GM21737 (cell line): ENCODE data around the gene LMNB1.

Experiments
- ATAC-seq: cut with Tn5 transposase; IDR thresholded peaks from one replicate; pipeline ENCODE4 v1.9.1; 2021; ENCODE audit warnings: mild to moderate bottlenecking, moderate library complexity; ENCODE audit not compliant: unreplicated experiment

Gene LMNB1

DNA sequence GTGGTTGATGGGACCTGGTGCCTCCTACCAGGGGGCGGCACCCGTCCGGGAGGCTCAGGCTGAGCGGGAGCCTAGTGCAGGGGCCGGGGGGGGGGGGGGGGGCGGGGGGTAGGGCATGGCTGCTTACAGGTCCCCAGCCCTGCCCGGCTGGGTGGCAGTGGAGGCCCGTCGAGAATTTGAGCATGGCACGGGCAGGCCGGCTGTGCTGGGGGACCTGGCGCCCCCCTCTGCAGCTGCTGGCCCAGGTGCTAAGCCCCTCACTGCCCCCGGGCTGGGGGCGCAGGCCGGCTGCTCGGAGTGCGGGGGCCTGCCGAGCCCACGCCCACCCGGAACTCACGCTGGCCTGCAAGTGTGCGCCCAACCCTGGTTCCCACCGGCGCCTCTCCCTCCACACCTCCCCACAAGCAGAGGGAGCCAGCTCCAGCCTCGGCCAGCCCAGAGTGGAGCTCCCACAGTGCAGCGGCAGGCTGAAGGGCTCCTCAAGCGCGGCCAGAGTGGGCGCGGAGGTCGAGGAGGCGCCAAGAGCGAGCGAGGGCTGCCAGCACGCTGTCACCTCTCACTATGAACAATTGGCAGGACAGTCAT lies 77.7 kb downstream of the LMNB1 start:
- ATAC-seq = no peak

DNA sequence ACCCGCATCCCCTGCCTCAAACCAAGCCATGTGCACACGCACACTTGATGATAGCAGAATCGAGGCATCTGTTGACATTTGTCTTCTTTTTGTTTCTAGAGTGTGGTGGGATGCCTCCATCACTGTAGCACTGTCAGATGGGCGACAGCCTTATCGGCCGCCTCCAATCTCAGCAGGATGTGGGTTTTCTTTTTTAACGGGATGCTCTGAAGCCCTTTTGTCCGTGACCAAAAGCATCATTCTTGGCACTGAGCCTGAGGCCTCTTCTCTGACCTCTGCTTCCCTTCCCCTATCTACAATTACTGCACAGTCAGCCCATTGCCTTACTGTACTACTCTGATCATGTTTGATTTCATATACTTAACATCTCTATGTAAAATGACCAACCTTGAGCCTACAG lies 78.3 kb downstream of the LMNB1 start:
- no peak for ATAC-seq

DNA sequence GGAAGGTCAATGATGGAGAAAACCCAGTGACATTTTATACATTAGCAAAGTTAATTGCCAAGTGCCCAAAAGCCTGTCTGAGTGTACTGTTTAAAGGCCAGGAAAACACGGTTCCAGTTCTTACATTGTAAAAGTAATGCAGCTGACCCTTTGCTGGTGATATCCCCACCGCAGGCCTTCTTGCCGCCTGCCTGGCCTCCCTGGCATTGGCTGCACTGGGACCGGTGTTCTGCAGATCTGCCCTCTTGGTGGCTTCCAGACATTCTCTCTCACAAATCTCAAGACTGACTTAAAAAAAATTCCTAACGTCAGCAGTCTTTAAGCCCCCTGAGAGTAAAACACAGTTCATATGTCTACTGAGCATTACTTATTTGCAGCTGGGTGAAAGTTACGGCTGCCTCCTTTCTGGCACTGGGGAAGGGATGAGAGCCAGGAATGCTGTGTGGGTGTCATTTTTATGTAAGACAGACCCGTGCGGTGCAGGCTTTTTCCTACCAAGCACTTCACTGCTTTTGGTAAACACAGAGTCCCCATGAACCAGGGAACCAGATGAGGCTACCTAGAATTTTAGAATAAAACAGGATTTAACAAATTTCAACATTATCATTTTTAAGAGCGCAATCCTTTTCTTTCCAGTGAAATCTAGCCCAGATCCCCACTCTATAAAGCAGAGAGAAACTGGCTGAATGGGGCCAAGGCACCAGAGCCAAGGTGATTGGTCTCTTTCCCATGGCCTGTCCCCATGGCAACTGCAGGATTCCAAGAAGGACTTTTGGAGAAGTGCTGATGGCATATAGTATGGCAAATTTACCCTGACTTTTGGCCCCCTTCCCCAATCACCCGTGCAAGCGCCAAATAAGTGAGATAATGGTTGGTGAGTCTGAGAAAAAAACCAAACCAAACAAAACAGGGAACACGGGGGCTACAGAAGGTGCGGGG lies 80.8 kb downstream of the LMNB1 start:
- ATAC-seq = no peak

DNA sequence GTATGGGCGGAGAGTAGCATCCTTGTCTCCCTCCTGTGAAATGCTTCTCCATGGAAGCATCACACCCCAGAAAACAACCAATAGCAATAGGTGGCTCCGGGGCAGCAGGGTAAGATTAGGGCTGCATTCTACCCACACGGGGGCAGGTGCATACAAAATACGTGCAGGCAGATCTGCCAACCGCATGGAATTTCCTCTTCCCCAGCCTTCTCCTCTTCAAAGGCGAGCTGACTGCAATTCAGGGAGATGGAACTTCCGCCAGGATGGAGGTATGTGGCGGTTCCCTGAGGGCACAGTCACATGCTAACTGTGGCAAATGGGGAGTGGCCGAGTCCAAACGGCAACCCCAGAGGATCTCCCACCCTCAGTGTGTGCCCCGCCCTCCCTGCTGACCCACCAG lies 81.5 kb downstream of the LMNB1 start:
- ATAC-seq = no peak

DNA sequence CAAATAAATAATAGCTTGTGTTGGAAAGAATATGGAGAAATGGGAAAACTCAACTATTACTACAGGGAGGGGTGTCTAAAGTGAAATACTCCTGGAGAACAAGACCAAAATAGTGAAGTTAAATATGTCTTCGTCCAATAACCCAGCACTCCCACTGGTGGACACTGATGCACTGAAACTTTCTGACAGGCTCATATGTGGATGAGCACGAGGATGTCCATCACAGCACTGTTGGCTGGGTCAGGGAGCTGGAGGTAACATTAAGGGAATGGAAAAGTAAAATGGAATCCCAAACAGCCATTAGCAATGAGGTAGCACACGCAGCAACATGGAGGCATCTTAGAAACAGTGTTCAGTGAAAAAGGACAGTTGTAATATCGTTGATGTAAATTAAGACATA lies 86.5 kb downstream of the LMNB1 start:
- ATAC-seq = no peak

DNA sequence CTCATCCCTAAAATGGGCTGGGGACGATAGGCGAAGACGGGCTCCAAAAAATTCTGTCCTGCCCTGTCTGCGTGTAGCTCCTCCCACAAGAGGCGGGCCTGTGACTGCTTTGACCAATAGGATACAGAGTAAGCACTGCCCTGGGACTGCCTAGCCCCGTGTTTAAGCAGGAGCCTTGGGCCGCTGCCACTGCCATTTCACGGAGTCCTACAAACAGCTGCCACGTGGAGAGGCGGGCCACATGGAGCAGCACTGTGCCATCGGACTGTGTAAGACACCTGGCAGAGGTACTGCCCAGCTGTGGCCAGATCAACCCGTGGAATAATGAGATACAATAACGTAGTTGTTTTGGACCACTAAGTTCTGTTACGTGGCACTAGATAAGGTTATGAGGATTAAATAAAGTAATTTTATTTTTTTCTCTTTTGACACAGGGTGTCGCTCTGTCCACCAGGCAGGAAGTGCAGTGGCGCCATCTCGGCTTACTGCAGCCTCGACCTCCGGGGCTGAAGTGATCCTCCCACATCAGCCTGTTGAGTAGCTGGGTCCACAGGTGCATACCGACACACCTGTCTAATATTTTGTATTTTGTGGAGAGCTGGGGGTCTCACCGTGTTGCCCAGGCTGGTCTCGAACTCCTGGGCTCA lies 87.2 kb downstream of the LMNB1 start:
- no peak for ATAC-seq

DNA sequence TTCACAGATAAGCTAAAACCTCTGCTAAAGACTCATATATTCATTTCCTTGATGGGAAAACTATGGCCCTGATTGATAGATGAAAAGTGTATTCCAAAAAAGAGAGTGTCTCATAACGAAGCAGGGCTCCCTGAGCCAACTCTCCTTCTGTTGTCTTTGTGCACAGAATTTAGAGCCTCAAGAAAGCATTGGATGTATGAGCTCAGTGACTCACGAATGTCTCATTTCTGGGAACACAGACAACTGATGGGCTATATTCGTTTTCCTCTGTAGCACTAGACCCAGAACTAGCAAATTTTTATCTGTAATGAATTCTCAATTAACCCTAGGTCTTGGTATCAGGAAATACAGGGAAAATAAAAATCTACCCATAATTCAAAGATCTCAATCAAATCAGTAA lies 88.4 kb downstream of the LMNB1 start:
- ATAC-seq = no peak

DNA sequence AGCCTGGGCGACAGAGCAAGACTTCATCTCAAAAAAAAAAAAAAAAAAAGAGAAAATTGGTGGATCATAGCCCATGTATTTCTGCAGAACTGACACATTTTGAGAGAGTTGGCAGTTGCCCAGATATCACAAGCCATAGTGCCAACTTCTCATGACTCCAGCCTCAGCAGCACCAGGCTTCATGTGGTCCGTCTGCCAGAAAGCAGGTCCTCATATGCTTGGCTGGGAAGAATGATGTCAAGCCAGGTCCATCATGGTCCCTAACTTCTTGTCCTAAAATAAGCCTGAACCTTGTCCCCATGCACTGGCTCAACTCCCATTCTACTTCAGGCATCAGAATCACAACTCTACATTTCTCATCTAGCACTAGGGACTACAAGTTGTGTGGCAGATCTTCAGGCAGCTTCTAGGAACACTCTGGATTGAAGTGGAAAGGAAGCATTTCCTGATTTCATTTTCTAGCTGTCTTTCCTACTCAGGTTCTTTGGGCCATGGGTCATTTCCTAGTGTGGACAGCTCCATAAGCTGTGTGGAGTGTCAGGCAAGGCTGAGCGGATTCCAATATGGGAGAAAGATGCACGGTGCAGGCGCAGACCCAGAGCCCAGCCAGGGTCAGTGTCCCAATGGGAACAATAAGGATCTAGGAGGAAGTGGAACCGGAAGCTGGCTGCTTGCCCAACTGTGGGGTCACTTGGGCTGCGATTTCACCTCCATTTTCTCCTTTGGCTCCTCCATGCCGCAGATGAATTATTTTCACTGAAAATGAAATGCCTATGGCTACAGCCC lies 90.1 kb downstream of the LMNB1 start:
- ATAC-seq = no peak

DNA sequence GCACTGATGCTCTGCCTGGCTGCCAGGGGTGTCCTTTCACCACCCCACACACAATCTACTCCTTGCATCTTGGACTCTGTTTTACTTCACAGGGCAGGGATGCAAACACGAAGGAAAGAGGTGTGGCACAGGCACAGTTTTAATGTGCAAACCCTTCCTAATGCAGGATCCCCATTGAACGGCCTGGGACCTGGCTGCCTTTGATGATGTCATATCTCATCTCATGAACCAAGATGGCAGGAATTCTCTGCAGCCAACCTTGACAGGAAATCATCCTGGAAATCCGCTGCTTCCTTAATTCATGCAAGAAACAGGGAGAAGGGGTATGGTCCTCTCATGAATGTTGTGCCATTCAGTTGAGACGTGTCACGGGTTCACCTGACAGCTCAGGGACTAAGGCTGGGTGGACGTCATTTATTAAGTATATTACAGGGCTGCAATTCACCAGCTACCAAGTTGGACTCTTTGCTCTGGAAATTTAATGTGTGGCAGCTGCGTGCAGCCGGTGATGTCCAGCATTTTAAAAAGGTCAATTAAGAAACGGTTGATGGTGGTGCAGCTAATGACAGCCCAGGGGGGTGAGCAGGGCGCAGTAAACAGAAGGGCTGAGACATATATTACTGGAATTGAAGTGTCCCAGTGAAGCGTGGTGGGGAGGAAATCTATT lies 91.5 kb downstream of the LMNB1 start:
- no peak for ATAC-seq

DNA sequence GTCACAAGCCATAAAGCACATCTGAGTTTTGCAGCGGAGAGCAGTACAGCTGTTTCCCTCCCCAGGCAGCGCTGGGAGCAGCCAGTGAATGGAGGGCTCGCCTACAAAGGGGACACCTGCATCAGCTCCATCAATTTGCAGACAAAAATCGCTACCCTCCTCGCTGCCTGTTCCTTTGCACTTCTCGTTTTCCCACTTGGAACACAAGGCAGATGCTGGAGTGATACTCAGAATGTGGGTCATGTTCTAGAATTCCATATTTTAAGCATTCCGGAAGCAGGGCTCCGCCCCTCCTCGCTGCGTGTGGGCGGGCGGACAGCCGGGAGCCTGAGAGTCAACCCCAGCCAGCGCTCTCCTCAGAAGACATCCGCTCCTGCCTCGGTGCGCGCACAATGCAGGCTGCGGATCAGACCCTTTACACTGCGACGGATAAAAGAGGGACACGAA lies 92.1 kb downstream of the LMNB1 start:
- ATAC-seq = peak; percentile 88

DNA sequence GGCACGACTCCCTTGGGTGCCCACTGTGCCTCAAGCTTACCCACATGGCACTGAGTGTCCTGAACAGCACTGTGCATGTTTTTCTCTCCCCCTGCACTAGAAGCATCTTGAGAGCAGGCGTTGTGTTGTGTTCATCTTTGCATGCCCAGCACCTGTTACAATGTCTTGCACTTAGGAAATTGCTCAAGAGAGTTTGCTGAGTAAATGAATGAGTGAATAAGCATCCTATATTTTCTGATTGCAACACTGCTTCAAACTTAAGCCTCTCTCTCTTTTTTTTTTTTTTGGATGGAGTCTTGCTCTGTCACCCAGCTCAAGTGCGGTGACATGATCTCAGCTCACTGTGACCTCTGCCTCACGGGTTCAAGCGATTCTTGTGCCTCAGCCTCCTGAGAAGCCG lies 94.5 kb downstream of the LMNB1 start:
- ATAC-seq = no peak

DNA sequence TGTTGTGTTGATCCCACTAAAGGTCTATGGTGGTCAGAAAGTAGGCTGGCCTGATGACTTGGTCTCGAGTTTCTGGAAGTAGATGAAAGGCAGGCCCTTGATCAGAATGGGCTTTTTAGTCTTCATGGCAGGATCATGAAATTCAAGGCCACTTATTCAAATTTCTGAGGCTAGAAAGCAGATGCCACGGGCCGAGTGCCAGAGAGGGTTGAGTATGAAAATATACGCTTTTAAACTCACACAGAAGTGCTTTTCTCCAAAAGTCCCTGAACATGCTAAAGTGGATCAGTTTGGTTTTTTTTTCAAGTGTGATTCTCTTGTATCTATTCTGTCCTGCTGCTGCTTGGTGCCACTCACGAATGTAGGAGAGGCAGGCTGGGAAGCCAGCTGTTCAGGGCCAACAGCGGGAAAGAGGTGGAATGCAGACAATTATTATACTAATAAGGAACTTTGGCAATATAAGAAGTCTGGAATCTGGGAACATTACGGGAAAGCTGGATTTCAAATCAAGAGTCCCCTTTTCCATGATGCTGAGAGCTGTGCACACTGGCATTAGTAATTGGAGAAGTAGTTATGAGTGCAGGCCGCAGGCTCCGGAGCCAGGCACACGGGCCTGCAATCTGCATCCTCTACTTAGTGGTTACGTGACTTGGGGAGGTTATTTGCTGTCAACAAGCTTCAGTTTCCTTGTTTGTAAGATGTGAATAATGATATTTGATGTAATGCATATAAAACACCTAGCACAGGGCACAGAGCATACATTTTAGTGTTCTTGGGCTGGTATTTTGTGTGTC lies 95.8 kb downstream of the LMNB1 start:
- no peak for ATAC-seq

DNA sequence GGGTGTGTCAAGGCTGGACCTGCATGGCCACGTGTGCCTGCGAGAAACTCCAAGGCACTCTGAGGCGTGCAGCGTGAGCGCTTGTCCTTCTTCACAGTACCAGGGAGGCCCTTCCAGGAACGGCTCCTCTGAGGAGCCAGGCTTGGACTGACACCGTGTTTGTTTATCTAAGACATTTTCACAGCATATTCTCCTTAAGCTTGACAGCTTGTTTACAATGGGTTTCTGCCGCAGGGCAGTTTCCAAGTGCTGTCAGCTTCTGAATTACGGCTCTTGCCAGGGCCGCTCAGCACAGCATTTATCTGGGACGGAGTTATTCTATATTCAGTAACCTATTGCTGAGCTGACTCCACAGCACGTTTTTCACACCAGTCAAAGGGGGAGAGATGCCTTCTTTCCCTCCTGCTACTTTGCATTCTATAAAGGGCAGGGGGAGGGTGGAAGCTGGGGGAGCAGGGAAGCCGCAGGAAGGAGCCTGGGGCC lies 98.4 kb downstream of the LMNB1 start:
- ATAC-seq = no peak

DNA sequence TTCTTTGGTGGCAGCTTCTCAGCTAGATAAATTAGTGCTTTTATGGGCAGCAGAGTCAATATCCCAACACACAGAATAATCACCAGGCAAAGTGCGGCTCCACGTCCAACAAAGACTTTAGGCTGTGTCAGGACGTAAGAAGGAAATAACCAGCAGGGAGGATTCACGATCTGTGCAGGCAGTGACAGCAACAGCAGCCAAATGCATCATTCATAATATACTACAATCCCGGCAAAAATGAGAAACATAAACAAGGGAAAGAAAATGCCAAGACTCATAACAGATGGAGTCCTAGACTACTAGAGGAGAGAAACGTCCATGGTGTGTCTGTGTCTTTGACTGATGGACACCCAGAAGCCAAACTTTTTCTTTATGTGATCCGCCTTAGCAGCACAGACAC lies 100.7 kb downstream of the LMNB1 start:
- ATAC-seq = no peak

DNA sequence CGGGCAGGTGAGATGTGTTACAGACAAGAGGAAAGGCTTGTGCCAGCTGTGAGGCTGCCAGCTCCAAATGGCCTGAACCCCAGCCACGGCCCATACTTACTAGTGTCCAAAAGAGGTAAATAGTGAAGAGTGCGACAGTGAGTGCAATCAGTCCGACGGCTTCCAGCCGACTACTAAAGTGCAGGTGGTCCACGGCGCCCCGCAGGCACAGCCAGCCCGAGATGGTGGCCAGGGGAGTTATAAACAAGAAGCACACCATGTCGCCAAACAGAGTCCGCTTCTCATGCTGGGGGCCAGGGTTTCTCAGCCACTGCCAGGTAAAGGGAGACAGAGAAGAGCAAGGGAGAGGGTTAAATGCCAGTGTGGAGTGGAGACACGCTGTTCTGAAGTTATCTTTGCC lies 101.1 kb downstream of the LMNB1 start:
- no peak for ATAC-seq

DNA sequence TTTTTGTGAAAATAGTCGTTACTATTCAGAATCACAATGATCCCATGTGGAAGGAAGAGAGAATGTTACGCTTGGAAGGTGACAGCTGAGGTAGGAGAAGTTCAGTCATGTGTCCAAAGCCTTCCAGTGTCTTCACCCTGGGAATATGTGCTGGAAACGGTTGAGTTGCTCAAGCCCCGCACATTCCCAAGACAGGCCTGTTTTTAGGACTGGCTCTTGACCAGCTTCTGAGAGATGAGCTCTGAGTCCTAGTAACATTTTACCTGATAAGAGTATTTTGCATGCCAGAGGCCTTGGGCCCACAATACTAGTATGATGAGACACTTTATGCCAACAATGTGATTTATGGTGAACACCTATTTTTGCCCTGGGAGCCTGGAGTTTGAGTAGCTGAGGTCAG lies 101.7 kb downstream of the LMNB1 start:
- ATAC-seq = no peak

DNA sequence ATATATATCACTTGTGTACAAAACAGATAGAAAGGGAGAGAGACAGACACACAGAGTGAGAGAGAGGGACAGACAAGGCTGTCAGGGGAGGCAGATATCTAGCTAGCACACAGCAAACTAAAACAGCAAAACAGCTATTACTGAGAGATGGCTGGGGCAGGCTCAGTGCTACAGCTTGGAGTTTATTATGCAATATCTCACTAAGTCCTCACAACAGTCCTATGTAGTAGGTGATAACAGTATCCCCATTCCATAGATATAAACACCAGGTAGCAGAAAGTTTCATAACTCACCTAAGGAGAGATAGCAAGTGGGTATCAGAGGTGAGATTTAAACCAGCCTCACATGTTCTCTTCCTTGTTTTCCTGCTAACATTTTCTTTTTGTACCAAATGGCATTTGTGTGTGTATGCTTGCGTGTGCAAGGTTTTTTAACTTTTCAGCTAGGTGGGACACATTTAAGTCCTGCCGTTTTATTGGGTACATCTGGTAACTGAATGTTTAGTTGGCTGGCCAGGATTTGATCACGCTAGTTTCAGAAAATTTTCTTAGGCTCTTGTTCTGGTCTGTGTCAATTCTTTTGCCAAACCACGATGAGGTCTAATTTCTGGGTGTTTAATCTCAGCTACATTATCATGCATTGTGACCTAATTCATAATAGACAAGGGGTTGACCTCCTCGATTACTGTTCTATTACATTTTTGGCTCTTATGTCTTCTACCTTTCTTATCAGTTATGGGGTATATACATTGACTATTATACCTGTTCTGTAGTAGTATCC lies 105.1 kb downstream of the LMNB1 start:
- ATAC-seq = no peak

DNA sequence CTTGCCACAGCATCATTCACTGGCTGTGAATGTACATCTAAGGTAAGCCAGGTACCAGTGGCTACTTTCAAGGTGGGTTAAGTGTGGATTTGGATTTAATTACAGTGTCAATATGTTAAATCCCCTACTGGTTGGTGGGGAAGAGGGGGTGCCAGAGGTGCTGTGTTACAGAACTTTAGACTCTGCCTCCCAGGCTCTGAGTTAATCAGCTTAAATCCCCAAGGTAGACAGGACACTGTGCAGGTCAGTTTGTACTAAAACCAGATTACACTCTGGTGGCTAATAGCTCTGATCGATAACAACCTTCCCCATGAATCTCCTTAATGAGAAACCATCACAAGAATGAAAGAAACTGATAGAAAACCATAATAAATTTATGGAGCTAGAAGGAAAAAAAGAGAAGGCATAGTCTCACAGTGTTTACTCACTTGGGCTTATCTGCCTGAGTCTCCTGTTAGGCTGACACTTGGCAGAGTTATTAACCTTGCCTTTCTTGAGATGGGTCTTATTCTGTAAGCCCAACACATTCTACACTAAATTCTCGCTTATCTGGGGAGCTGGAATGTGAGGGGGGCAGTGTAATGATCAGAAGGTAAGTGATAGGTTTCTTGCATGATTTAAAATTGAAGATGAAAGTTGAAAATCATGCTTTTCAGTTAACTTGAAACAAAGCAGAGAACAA lies 106.8 kb downstream of the LMNB1 start:
- ATAC-seq = no peak
